T-helper 2 cell (primary cell): ENCODE results near the gene TDO2.
A peak's percentile ranks its signal among the peaks of the same experiment; 100 is the strongest.
"Not testable (repeated sequence)": the region's sequence is repeated elsewhere in the genome, so short reads cannot be mapped to it uniquely, and the experiment has no call there.

Source experiments
- DNase-seq, 5 experiments: peaks; one replicate each; pipeline versions ENCODE4 v3.0.0 to v3.0.0-alpha.2; 2012 to 2022

TDO2 gene

DNA sequence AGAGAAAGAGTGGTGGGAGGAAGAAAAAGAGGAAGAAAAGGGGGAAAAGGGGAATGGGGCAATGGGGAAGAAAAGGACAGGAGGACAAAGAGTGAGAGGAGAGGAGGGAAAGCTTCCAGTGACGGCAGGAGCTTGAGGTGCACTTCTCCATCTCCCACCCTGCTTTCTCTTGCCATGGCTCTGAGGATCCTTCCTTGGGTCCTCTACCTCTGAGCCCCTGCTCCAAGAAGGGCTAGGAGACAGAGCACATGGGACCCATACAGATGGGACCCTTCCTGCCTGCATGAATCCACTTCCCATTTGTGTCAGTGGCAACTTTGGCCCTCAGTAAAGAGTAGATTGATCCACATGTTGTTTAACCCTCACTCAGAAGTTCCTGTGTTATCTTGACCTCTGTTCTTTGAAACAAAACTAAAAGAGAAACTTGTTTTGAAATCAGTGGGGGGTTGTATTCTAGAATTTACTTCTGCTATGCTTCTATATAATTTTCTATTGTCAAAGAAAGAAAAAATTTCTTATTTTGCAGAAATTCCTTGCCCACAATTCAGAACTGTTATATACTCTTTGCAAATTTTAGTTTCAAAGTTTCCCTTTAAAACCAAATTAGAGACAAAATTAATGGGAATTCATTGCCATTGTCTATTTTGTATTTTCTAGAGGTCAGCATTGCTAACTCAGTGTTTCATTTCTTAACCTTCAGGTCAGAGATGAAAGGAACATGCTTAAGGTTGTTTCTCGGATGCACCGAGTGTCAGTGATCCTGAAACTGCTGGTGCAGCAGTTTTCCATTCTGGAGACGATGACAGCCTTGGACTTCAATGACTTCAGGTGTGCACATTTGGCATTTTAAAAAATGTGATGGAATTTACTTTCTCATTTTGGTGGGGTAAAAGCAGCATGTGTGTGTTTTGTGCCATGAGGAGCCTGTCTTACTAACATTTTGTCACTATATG, 5.0 kb downstream of the TDO2 start:
- DNase-seq = no peak

DNA sequence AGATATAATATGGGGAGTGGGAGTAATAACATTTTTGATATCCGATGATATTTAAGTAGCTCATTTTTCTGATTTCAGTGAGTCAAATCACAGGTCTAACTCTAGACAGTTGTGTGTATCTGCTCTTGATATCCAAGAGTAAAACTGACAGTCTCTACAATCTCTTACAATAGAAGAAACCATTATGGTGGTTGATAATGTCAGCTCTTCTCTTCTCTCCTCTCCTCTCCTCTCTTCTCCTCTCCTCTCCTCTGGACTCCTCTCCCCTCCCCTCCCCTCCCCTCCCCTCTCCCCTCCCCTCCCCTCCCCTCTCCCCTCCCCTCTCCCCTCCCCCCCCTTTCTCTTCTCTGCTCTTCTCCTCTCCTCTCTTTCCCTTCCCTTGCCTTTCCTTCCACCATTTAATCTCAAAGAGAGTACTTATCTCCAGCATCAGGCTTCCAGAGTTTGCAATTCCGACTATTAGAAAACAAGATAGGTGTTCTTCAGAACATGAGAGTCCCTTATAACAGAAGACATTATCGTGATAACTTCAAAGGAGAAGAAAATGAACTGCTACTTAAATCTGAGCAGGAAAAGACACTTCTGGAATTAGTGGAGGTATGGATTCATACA, 6.2 kb downstream of the TDO2 start:
- DNase-seq = no peak

DNA sequence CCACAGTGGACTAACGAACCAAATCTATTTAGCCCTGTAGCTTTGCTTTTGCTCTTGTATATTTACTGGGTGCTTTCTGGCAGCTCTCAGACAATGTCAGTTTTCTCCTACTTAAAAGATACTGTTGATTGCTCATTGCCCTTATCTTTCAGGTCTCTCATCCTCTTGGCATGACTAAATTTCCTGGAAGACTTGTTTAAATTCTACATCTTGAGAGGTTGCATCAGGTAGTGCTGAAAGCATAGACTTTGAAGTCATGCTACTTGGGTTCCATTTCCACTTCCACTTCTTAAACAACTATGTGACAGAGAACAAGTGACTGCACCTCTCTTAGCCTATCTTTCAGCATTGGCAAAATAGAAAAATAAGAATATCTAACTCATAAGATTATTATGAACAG, 8.4 kb downstream of the TDO2 start:
- DNase-seq = no peak

DNA sequence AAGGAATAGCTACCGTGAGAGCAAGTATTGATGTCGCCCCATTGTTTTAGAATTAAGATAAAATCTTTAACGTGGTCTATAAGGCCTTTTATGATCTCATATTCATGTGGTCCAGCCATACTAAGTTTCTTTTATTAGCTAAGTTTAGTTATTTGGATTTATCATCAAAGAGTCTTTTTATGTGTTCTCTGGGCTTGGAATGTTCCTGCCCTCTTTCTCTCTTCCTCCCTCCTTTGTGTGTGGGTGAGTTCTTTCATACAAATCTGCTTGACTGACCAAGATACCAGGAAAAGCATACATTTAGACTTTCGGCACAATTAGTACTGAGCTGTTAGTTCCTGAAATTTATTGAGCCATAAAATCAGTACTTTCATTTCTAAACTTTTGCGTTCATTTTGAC, 11.3 kb downstream of the TDO2 start:
- no peak for DNase-seq

DNA sequence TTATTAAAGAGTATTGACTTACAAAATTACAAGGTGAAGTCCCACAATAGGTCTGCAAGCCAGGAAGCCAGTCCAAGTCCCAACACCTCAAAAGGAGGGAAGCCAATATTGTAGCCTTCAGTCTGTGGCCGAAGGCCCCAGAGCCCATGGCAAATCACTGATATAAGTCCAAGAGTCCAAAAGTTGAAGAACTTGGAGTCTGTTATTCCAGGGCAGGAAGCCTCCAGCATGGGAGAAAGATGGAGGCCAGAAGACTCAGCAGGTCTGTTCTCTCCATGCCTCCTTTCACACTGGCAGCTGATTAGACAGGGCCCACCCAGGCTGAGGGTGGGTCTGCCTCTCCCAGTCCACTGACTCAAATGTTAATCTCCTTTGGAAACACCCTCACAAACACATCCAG, 18.1 kb downstream of the TDO2 start:
- DNase-seq = no peak

GRCh38 chr4:155924637-155925036, 21.1 kb downstream of the TDO2 start:
- DNase-seq = no peak

GRCh38 chr4:155929833-155930232, 26.3 kb downstream of the TDO2 start:
- no peak for DNase-seq

- no peak for DNase-seq
Measured at GRCh38 chr4:155930330-155930729, 26.8 kb downstream of the TDO2 start.

GRCh38 chr4:155931634-155932033, 28.1 kb downstream of the TDO2 start:
- no peak for DNase-seq

GRCh38 chr4:155934634-155935033, 31.1 kb downstream of the TDO2 start:
- not testable (repeated sequence) for DNase-seq

GRCh38 chr4:155935389-155935986, 32.0 kb downstream of the TDO2 start:
- no peak for DNase-seq

DNA sequence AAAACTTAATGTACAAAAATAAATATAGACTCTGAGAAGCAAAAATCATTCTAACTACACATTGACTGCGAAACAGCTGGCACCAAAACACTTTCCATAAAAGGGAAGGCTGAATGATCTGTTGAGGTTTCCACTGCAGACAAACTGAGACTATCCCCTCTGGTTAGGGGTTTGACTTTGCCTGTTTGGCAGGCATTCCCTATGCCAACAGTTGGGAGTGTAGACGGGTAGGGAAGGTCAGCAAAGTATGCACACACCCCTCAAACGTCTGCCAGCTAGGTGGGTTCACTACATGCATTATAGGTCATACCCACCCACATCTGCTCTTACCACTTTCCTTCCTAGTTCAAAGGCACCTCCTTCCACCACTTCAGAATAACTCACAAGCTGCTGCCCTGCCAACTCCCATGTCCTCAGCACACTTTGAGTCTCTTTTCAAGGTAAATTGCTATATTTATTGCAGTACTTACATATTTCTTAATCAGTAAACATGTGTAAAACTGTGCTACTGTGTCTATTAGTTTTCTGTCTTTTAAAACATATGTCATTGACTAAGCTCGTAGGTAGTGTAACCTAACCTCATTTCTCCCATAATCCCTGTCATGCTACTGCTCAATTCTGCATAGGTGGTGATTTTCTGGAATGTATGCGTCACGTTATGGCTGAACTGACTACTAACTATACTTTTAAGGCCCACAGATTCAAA, 37.7 kb downstream of the TDO2 start:
- no peak for DNase-seq

GRCh38 chr4:155941820-155942219, 38.3 kb downstream of the TDO2 start:
- no peak for DNase-seq

DNA sequence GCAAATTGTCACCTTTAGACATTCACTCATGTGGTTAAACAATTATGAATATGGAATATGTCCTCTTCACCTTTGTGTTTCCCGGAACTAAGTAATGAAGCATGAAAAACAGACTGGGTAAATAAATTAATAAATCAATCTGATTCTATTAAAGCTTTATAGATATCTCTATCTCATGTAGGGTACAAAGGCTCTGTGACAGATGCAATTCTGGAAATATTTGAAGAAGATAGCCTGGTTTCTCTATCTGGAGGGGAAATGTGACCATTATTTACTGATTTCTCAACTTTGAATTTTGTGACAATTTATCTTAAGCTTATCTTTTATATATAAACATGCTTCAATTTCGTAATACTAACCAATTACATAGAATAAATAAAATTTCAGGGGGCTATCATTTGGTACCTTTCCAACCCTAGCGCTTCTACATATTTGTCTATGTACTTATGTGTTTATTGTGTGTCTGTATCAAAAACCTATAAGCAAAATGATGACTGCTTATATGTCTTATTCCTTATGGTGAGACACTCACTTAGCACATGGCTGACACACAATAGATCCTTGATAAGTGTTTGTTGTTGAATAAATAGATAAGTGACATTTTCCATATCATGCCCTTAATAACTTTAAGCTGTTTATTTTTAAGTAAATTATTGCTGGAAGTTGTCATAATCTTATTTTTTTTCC, 40.3 kb downstream of the TDO2 start:
- no peak for DNase-seq

DNA sequence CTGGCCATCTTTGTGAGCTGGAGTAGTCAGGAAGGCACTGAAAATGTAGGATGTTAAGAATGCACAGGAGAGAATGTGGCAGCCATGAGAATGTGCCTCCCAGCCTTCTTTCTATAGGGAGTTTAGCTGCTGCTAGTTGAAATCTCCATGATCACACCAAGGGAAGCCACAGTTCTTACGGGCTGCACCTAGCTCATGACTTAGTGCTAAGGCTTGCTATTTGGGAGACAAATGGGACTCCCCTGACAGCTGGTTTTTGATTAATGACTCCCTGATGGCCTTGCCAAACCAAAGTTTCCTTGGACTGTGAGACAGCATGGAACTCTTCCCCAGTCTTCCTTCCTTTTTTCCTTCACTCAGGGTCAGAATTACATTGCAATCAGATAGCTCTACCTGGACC, 41.0 kb downstream of the TDO2 start:
- DNase-seq = no peak

DNA sequence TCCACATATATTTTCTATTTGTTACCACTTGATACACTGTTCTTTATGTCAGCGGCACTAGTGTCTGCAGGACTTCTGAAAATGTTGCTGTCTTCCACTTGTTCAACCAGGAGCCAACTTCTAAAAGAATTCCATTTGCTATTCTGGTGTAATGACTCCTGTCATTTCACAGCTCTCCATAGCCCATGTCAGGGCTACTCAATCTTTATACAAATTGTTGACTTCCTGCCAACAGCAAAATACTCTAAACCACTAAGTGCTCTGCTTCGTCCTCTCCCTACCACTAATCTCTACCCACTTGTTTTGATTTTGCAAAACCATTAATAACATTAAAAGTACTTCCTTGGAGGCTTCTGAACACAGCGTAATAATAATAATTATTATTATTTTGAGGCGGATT, 43.0 kb downstream of the TDO2 start:
- no peak for DNase-seq

- DNase-seq = no peak
Measured at GRCh38 chr4:155948541-155948940, 45.0 kb downstream of the TDO2 start.

- DNase-seq = no peak
Measured at GRCh38 chr4:155950461-155950860, 47.0 kb downstream of the TDO2 start.

- no peak for DNase-seq
Measured at GRCh38 chr4:155952501-155952901, 49.0 kb downstream of the TDO2 start.

GRCh38 chr4:155953151-155954117, 49.9 kb downstream of the TDO2 start, which contains the start of gene CTSO:
Gene CTSO, minus strand, starts transcription at chr4:155953866. Its CDS starts 19 bp downstream, at chr4:155953847.
- DNase-seq = peak; percentile 25 to 87 (median 50)

DNA sequence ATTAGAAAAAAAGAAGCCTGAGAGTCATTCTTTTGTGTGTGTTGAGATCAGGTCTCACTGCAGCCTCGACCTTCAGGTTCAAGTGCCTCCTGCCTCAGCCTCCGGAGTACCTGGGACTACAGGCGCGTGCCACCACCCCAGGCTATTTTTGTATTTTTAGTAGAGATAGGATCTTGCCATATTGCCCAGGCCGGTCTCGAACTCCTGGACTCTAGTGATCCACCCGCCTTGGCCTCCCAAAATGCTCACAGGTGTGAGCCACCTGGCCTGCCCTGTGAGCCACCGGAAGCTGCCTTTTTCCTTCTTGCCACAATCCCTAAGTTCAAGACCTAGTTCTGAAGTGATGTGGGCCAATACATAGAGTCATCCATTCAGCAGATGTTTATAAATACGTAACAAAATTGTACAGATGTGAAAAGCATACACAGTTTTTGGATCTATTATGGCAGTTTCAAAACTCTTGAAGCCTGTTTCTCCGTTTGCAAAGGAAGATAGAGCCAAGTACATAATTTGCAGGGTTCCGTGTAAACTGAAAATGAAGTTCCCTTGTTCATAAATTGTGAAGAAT, 50.7 kb downstream of the TDO2 start:
- DNase-seq = no peak
